Lower lobe of right lung (tissue), 2 donors: ENCODE results near the gene FXYD7. TPM values are rescaled to one million over a fixed set of nuclear protein-coding genes. Genes with fewer than 3 reads are reported as not detected.

Experiments
- ATAC-seq, 2 donors: fragments of 200-7000 bp; cut with Tn5 transposase; one replicate each; pipeline ENCODE4 v1.9.1; 2020 to 2022; ENCODE audit warnings: mild to moderate bottlenecking in 2 of 2, moderate library complexity in 2 of 2
- DNase-seq: peaks from one replicate; pipeline ENCODE4 v3.0.0-alpha.2; 2020
- H3K27ac ChIP-seq: fragments of 200-600 bp; one replicate; pipeline ENCODE4 v1.8.0; 2022
- H3K27me3 ChIP-seq: fragments of 200-600 bp; one replicate; pipeline ENCODE4 v1.8.0; 2022; ENCODE audit warnings: low read depth
- H3K36me3 ChIP-seq: fragments of 200-600 bp; one replicate; pipeline ENCODE4 v1.8.0; 2022; ENCODE audit warnings: mild to moderate bottlenecking
- H3K4me1 ChIP-seq: fragments of 200-600 bp; one replicate; pipeline ENCODE4 v1.8.0; 2022
- H3K4me3 ChIP-seq: fragments of 200-600 bp; one replicate; pipeline ENCODE4 v1.8.0; 2022; ENCODE audit warnings: mild to moderate bottlenecking
- H3K9me3 ChIP-seq: fragments of 200-600 bp; one replicate; pipeline ENCODE4 v1.8.0; 2022
- CTCF ChIP-seq: fragments of 200-600 bp; IDR thresholded peaks from one replicate; pipeline ENCODE4 v1.8.0; 2022; ENCODE audit warnings: antibody characterized with exemption, mild to moderate bottlenecking
- intact Hi-C: fragments of 100-400 bp; cut with DNase I; formaldehyde crosslinking; loops from one replicate; pipeline ENCODE4 v1.11.0; 2022
- total RNA-seq: library from RNA; stranded (reverse); fragmentation: NEBNext Ultra II Directional; extraction: Animal tissue kit (Norgen Biotek cat#: 25700); gene quantifications from one replicate; pipeline ENCODE4 v1.2.1, GENCODE V29; 2021
- donor health status: DM: no; HTN: yes; CAD: no; lungs with severe emphysema.

The FXYD7 gene
- total RNA-seq, 1 donor from 2014 or later = not detected

DNA sequence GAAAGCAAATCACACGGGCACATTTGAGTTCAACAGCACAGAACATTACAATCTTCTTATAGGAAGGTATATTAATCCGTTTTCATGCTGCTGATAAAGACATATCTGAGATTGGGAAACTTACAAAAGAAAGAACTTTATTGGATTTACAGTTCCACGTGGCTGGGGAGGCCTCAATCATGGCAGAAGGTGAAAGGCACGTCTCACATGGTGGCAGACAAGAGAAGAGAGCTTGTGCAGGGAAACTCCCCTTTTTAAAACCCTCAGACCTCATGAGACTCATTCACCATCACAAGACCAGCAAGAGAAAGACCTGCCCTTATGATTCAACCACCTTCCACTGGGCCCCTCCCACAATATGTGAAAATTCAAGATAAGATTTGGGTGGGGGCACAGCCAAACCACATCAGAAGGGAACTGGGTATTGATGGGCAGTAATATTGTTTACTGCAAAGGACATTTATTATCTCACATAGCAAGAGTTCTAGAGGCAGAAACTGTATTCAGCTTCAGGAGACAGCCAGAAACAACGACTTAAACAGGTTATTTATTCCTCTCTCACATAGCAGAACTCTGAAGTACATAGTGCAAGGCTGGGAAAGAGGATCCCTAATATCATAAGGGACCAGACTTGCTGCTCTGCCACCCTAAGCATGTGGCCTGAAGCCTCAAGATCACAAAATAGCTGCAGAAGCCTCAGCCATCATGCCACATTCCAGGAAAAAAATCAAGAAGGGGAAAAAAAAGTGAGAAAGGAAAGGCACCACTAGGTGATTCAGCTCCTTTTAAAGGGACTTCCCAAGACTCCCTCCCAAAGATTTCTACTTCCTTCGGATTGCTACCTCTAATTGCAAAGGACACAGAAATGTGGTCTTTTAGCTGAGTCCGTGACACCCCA is 34.6 kb downstream of the FXYD7 start:
- intact Hi-C loops = no loop called here
- Histone ChIP-seq H3K27me3 (no peaks in the 10 kb centered on the region), H3K4me3 (no peak overlapping the region), H3K4me1 (peaks cover 6% of the 10 kb centered on the region), H3K9me3 (no peaks in the 10 kb centered on the region), H3K36me3 (no peaks in the 10 kb centered on the region), H3K27ac (no peak overlapping the region)
- TF ChIP-seq CTCF = no peak
- DNase-seq = no peak
- no peak for ATAC-seq

GRCh38 chr19:35178701-35179100 is 35.6 kb downstream of the FXYD7 start:
- intact Hi-C loops = no loop called here
- Histone ChIP-seq H3K27me3 (no peaks in the 10 kb centered on the region), H3K9me3 (no peaks in the 10 kb centered on the region), H3K4me3 (no peak overlapping the region), H3K36me3 (no peaks in the 10 kb centered on the region), H3K4me1 (peaks cover 6% of the 10 kb centered on the region), H3K27ac (no peak overlapping the region)
- no peak for ATAC-seq
- no peak for DNase-seq
- TF ChIP-seq CTCF = no peak

DNA sequence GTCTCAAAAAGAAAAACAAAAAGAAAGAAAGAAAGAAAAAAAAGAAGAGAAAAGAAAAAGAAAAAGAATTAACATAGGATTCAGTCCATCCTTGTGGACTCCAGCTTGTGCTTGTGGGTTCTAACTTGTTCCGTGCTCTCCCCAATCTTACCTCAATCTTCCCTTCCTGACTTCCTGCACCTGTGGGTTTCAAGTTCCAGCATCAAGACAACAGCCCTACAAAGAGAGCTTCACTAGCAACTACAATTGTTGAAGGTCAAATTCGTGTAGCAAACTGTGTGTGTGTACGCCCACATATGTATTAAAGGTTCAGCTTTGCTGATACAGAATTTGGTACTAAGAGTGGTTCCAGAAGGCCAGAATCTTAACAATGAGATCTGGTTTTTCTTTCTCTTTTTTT is 36.8 kb downstream of the FXYD7 start:
- intact Hi-C loops = no loop called here

DNA sequence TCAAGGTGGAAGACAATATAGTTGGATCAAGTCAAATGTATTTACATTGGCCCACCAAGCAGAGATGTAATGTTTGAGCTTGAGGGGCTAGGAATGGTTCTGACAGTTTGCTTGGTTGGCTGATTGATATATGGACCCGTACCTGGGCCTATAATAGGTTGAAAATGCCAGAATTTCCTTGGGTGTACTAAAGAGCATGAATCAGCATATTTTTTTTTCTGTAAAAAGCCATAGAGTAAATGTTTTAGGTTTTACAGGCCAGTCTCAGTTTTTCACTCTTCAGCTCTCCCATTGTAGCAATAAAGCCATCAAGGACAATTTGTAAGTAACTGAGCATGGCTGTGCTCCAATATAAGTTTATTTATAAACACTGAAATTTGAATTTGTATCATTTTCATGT is 38.3 kb downstream of the FXYD7 start:
- H3K27ac ChIP-seq = no peak overlapping the region
- intact Hi-C loops = no loop called here
- TF ChIP-seq CTCF = no peak
- H3K27me3 ChIP-seq = no peaks in the 10 kb centered on the region
- ATAC-seq (no peak), DNase-seq (no peak)
- peaks cover under 1% of the 10 kb centered on the region for H3K4me1 ChIP-seq
- no peaks in the 10 kb centered on the region for H3K9me3 ChIP-seq
- H3K4me3 ChIP-seq = no peak overlapping the region
- H3K36me3 ChIP-seq = no peaks in the 10 kb centered on the region

More for the DNA sequence above, 36.8 kb downstream of the FXYD7 start:
- TF ChIP-seq CTCF = no peak
- peaks cover 6% of the 10 kb centered on the region for H3K4me1 ChIP-seq
- H3K4me3 ChIP-seq = no peak overlapping the region
- H3K27ac ChIP-seq = no peak overlapping the region
- no peaks in the 10 kb centered on the region for H3K36me3 ChIP-seq
- H3K27me3 ChIP-seq = no peaks in the 10 kb centered on the region
- no peak for DNase-seq
- no peaks in the 10 kb centered on the region for H3K9me3 ChIP-seq
- ATAC-seq = no peak

DNA sequence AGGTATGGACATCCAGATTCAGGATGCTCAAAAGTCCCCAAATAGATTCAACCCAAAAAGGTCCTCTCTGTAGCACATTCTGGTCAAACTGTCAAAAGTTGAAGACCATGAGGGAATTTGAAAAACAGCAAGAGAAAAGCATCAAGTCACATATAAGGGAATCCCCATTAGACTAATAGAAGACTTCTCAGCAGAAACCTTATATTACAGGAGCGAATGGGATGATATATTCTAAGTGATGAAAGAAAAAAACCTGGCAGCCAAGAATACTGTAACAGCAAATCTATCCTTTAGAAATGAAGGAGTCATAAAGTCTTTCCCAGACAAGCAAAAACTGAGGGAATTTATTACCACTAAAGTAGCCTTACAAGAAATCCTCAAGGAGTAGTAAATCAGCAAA is 41.2 kb downstream of the FXYD7 start:
- Histone ChIP-seq H3K4me3 (no peak overlapping the region), H3K27ac (no peak overlapping the region), H3K36me3 (no peaks in the 10 kb centered on the region), H3K27me3 (no peaks in the 10 kb centered on the region), H3K4me1 (no peaks in the 10 kb centered on the region), H3K9me3 (no peaks in the 10 kb centered on the region)
- no peak for TF ChIP-seq CTCF
- DNase-seq (no peak), ATAC-seq (no peak)
- intact Hi-C loops = no loop called here
